OCI-LY7 (cell line): ENCODE data around the gene ZNF462. TPM values are rescaled to one million over a fixed set of nuclear protein-coding genes. Genes with fewer than 3 reads are reported as not detected.
"Not testable (repeated sequence)": the region's sequence is repeated elsewhere in the genome, so short reads cannot be mapped to it uniquely, and the experiment has no call there.

ENCODE experiments used
- BruUV-seq: library from RNA; stranded (reverse); fragments of 400-500 nt; replicated peaks from 2 replicates; lab custom pipeline; 2021; lab: Mats Ljungman, UMichigan
- CTCF ChIA-PET: fragments of 300-600 bp; sonication (Branson Sonifier 250); formaldehyde crosslinking; loops from one replicate; lab custom pipeline; 2022; ENCODE audit warnings: antibody characterized with exemption; ENCODE audit not compliant: unreplicated experiment; lab: Charles Lee
- POLR2A ChIA-PET: fragments of 300-600 bp; sonication (Branson Sonifier 250); formaldehyde crosslinking; loops from one replicate; lab custom pipeline; 2022; ENCODE audit warnings: antibody characterized with exemption; lab: Charles Lee
- DNase-seq: peaks from one replicate; pipeline ENCODE4 v3.0.0-alpha.2; 2015; ENCODE audit warnings: low spot score
- H2AFZ ChIP-seq: fragments of 200-600 bp; sonication (generic), shearing (Covaris generic); 2 replicates; pipeline ENCODE4 v1.6.1; 2014; ENCODE audit warnings: mild to moderate bottlenecking, antibody characterized with exemption, low read length, moderate library complexity
- H3K27ac ChIP-seq: fragments of 200-600 bp; sonication (generic); 2 replicates; pipeline ENCODE4 v1.5.1; 2014; ENCODE audit warnings: mixed run types, low read depth, mild to moderate bottlenecking, moderate library complexity, low read length, inconsistent platforms; ENCODE audit not compliant: poor library complexity, severe bottlenecking
- H3K36me3 ChIP-seq: fragments of 200-600 bp; sonication (generic); 2 replicates; pipeline ENCODE4 v1.6.1; 2014; ENCODE audit warnings: mild to moderate bottlenecking, antibody characterized with exemption, low read length, moderate library complexity, mixed read lengths; ENCODE audit not compliant: insufficient read depth
- H3K4me1 ChIP-seq: fragments of 200-600 bp; sonication (generic); 2 replicates; pipeline ENCODE4 v1.5.1; 2014; ENCODE audit warnings: mild to moderate bottlenecking, low read length; ENCODE audit not compliant: insufficient read depth, poor library complexity, severe bottlenecking
- H3K4me2 ChIP-seq: fragments of 200-600 bp; sonication (generic); 2 replicates; pipeline ENCODE4 v1.6.1; 2014; ENCODE audit warnings: mild to moderate bottlenecking, low read length
- H3K4me3 ChIP-seq: fragments of 200-600 bp; sonication (generic); 2 replicates; pipeline ENCODE4 v1.5.1; 2014; ENCODE audit warnings: mild to moderate bottlenecking, low read depth, low read length; ENCODE audit not compliant: poor library complexity, severe bottlenecking
- H3K79me2 ChIP-seq: fragments of 200-600 bp; sonication (generic); 2 replicates; pipeline ENCODE4 v1.6.1; 2016; ENCODE audit warnings: low read depth, mild to moderate bottlenecking, low read length, moderate library complexity, mixed read lengths; ENCODE audit not compliant: insufficient read depth
- H3K9me2 ChIP-seq: fragments of 200-600 bp; sonication (generic); 2 replicates; pipeline ENCODE4 v1.6.1; 2016; ENCODE audit warnings: mild to moderate bottlenecking, low read length, mixed read lengths; ENCODE audit not compliant: insufficient read depth
- H3K9me3 ChIP-seq: fragments of 200-600 bp; sonication (generic); 2 replicates; pipeline ENCODE4 v1.6.1; 2014; ENCODE audit warnings: mild to moderate bottlenecking, mixed run types, low read length, mixed read lengths
- H4K20me1 ChIP-seq: fragments of 200-600 bp; sonication (generic); 2 replicates; pipeline ENCODE4 v1.6.1; 2014; ENCODE audit warnings: mild to moderate bottlenecking, antibody characterized with exemption, low read length, moderate library complexity, mixed read lengths; ENCODE audit not compliant: insufficient read depth
- CTCF ChIP-seq: fragments of 200-600 bp; sonication (generic); conservative IDR thresholded peaks from 2 replicates; pipeline ENCODE4 v1.5.1; 2014; ENCODE audit warnings: mild to moderate bottlenecking, antibody characterized with exemption, low read length, moderate library complexity, mixed read lengths
- EZH2phosphoT487 ChIP-seq: fragments of 200-600 bp; sonication (generic); IDR thresholded peaks from 2 replicates; pipeline ENCODE4 v1.6.1; 2018; ENCODE audit warnings: low read depth, borderline replicate concordance, mild to moderate bottlenecking, mixed run types, antibody characterized with exemption, low read length, moderate library complexity, mixed read lengths
- intact Hi-C: fragments of 100-400 bp; cut with micrococcal nuclease; formaldehyde crosslinking; loops from one replicate; pipeline ENCODE4 v1.10.0; 2022; ENCODE audit not compliant: unreplicated experiment
- total RNA-seq, 2 experiments: library from RNA; depleted of rRNA in 1 of 2; stranded (reverse); fragments of >200 nt in 1 of 2; shearing (Covaris generic) in 1 of 2; gene quantifications; 2 replicates each; pipeline ENCODE4 v1.2.3, GENCODE V29; 2014 to 2022

ZNF462 gene
- total RNA-seq, 2 experiments from 2014 or later: 0.88 to 1.1 TPM

DNA sequence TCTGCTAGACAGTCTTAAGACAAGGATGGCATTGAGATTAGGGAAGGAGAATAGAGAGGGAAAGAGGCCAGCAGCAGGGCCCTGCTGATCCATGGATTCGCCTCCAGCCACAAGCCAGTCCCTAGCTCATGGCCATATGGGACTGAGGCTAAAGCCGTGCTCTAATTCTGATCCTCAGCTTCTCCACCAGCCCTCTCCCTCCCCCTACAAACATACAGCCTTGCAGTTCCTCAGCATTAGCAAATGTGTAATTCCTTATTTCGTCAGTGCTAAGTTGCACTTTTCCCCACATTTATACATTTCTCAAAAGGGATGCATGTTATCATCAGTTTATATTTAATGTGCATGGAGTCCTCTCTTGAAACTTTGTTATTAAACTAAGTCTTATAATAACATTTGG, 34.8 kb downstream of the ZNF462 start:
- Histone ChIP-seq H3K27ac (no peak overlapping the region), H3K4me1 (no peaks in the 10 kb centered on the region), H3K4me3 (no peak overlapping the region), H3K79me2 (no peaks in the 10 kb centered on the region), H4K20me1 (no peaks in the 10 kb centered on the region), H3K36me3 (no peaks in the 10 kb centered on the region), H3K9me3 (no peaks in the 10 kb centered on the region), H2AFZ (no peak overlapping the region), H3K9me2 (no peaks in the 10 kb centered on the region), H3K4me2 (no peak overlapping the region)
- TF ChIP-seq EZH2phosphoT487 (no peak), CTCF (no peak)
- no peak for DNase-seq
- BruUV-seq: no TSS peak
- POLR2A ChIA-PET: no interaction called here
- CTCF ChIA-PET: no interaction called here
- intact Hi-C loops: no loop called here

DNA sequence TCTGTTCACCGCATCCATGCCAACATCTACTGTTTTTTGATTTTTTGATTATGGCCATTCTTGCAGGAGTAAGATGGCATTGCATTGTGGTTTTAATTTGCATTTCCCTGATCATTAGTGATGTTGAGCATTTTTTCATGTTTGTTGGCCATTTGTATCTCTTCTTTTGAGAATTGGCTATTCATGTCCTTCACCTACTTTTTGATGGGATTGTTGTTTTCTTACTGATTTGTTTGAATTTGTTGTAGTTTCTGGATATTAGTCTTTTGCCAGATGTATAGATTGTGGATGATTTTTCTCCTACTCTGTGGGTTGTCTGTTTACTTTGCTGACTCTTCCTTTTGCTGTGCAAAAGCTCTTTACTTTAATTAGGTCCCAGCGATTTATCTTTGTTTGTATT, 37.6 kb downstream of the ZNF462 start:
- H3K27ac ChIP-seq, H2AFZ ChIP-seq, BruUV-seq, intact Hi-C loops, H3K36me3 ChIP-seq, H3K9me2 ChIP-seq, H4K20me1 ChIP-seq, DNase-seq, H3K9me3 ChIP-seq, H3K4me3 ChIP-seq, H3K79me2 ChIP-seq, CTCF ChIA-PET, POLR2A ChIA-PET, H3K4me2 ChIP-seq, H3K4me1 ChIP-seq: not testable (repeated sequence)

GRCh38 chr9:106906129-106906528, 43.2 kb downstream of the ZNF462 start:
- ChIA-PET CTCF (no interaction called here), POLR2A (no interaction called here)
- no peak overlapping the region for H3K27ac ChIP-seq

More at GRCh38 chr9:106906129-106906528, 43.2 kb downstream of the ZNF462 start:
- no peak overlapping the region for H2AFZ ChIP-seq
- intact Hi-C loops: no loop called here
- no peaks in the 10 kb centered on the region for H3K9me2 ChIP-seq
- no peak overlapping the region for H3K4me3 ChIP-seq
- H3K4me2 ChIP-seq: no peak overlapping the region
- no peak for DNase-seq
- TF ChIP-seq EZH2phosphoT487 (no peak), CTCF (no peak)
- H3K9me3 ChIP-seq: no peaks in the 10 kb centered on the region
- H4K20me1 ChIP-seq: no peaks in the 10 kb centered on the region
- no peaks in the 10 kb centered on the region for H3K79me2 ChIP-seq
- no TSS peak for BruUV-seq
- H3K36me3 ChIP-seq: no peaks in the 10 kb centered on the region
- H3K4me1 ChIP-seq: no peaks in the 10 kb centered on the region
